ENCODE measurements around the gene HLCS.

Gene HLCS

GRCh38 chr21:36749935-36750575 lies 216.4 kb downstream of the HLCS start:
- no peak for DNase-seq (ENCODE audit: low read depth in 2 of 2, low spot score in 1 of 2)

- DNase-seq (ENCODE audit: low read depth in 2 of 2, low spot score in 1 of 2) = no peak
Observed at GRCh38 chr21:36747815-36748383, 218.6 kb downstream of the HLCS start.

DNA sequence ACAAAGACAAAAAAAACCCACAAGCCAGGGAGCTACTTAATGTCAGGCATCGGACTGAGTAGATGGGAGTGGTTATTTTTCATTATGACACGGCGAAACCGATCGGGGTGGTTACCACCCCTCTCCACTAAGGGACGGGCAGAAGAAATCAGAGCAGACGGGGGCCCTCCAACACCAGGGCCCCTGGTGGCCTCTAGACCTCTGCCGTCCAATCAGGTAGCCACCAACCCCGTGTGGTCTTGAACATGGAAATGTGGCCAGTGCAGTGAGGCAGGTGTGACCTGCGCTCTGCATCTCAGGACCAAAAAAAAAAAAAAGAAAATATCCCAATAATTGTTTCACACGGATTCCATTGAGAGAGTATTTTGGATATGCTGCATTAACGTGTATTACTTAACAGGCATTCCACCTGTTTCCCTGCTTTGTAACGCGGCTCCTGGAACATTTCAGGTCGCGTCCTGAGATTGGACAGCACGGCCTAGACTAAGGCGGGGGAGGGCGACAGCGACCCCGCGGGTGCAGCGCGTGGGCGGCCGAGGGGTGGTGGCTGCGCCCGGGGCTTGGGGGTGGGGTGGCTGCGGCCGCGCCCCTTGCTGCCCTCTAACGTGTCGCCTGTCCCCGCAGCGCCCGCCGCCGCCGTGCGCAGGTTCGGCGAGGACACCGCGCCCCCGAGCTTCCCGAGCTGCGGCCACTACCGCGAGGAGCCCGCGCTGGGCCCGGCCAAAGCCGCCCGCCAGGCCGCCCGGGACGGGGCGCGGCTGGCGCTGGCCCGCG lies 219.2 kb downstream of the HLCS start:
- DNase-seq (ENCODE audit: low read depth in 2 of 2, low spot score in 1 of 2) = no peak

DNA sequence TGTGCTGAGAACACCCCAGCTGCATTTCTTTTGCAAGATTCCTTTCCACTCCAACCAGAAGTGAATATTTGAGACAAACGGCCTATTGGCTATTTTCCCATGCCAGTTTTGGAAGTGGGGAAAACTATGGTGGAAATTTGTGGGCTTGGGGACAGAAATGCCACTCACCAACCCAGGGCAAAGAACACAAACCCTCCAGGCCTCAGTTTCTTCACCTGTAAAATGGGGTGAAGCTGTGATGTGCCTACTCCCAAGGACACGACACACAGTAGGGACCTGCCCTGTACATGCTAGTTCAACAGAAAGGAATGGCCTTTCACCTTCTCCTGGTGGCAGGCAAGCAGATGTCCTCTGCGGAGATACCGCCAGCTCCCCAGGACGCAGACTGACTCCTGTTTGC lies 221.0 kb downstream of the HLCS start:
- no peak for DNase-seq (ENCODE audit: low read depth in 2 of 2, low spot score in 1 of 2)

- no peak for DNase-seq (ENCODE audit: low read depth in 2 of 2, low spot score in 1 of 2)
Observed at GRCh38 chr21:36744560-36745231, 221.8 kb downstream of the HLCS start.

GRCh38 chr21:36744190-36744559 lies 222.3 kb downstream of the HLCS start:
- no peak for DNase-seq (ENCODE audit: low read depth in 2 of 2, low spot score in 1 of 2)

GRCh38 chr21:36743446-36743845 lies 223.0 kb downstream of the HLCS start:
- no peak for DNase-seq (ENCODE audit: low read depth in 2 of 2, low spot score in 1 of 2)

GRCh38 chr21:36743008-36743407 lies 223.5 kb downstream of the HLCS start:
- no peak for DNase-seq (ENCODE audit: low read depth in 2 of 2, low spot score in 1 of 2)

DNA sequence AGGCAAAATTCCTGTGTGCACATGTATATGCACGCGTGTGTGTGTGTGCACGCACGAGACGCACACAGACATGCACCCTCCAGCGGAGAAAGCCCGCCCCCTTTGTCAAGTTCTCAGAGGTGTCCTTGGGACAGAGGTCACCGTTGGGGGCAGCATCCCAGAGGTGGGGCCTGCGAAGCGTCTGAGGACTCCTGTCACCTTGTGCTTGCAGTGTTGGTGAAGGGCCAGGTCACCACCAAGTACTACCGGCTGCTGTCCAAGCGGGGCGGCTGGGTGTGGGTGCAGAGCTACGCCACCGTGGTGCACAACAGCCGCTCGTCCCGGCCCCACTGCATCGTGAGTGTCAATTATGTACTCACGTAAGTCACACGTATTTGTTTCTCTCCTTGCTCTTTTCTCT lies 225.0 kb downstream of the HLCS start:
- DNase-seq (ENCODE audit: low read depth in 2 of 2, low spot score in 1 of 2) = no peak

- DNase-seq (ENCODE audit: low read depth in 2 of 2, low spot score in 1 of 2) = no peak
Observed at GRCh38 chr21:36738489-36739126, 227.9 kb downstream of the HLCS start.

GRCh38 chr21:36735724-36736320 lies 230.6 kb downstream of the HLCS start:
- DNase-seq (ENCODE audit: low read depth in 2 of 2, low spot score in 1 of 2) = no peak

DNA sequence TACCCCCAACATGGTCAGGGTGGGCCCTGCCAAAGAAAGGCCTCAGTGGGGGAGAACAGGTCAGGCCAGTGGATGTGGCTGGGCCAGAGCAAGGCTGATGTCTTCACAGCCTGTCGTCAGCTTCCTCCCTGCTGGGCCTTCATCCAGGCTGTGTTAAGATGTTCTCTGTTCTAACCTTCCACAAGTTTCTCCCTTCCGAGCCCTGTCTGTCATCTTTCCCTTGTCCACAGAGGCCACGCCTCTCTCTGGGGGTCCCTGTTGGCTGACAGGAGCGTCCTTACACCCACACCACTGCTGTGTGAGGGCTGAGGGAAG lies 231.3 kb downstream of the HLCS start:
- no peak for DNase-seq (ENCODE audit: low read depth in 2 of 2, low spot score in 1 of 2)

- no peak for DNase-seq (ENCODE audit: low read depth in 2 of 2, low spot score in 1 of 2)
Observed at GRCh38 chr21:36734367-36735200, 231.9 kb downstream of the HLCS start.

GRCh38 chr21:36733857-36734256 lies 232.6 kb downstream of the HLCS start:
- no peak for DNase-seq (ENCODE audit: low read depth in 2 of 2, low spot score in 1 of 2)

GRCh38 chr21:36732761-36733160 lies 233.7 kb downstream of the HLCS start:
- no peak for DNase-seq (ENCODE audit: low read depth in 2 of 2, low spot score in 1 of 2)

GRCh38 chr21:36732217-36732616 lies 234.3 kb downstream of the HLCS start:
- DNase-seq (ENCODE audit: low read depth in 2 of 2, low spot score in 1 of 2) = no peak

DNA sequence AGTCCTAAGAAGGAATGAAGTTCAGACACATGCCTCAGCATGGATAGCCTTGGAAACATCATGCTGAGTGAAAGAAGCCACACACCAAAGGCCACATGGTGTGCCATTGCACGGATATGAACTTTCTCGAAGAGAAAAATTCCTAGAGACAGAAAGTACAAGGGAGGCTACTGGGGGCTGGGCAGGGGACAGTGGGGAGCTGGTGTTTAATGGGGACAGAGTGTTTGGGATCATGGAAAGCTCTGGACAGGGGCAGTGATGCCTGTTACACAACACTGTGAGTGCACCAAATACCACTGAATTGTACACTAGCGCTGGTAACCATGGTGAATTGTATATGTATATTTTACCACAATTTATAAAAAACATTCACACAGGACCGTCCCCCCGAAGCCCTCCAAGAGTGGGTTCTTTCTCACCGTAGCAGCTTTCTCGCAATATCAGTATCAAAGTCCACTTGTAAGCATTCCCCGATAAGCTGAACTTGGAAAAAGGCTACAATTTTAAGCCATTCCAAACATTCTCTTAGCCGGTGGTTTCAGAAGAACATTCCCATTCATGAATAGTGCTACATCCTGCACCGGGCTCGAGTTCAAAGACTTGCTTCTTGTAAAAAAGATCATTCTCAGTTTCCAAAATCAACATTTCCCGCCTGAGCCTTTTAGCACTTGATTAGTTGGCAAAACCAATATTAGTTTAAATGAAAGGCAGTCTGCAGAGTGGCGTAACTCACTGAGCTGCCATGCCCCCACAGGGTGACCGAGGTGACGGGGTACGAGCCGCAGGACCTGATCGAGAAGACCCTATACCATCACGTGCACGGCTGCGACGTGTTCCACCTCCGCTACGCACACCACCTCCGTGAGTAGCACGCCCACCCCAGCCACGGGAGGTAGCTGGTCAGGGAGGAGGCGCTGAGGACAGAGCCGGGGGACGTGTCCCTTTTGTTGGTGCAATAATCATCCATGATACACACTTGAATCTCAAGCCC lies 235.9 kb downstream of the HLCS start:
- no peak for DNase-seq (ENCODE audit: low read depth in 2 of 2, low spot score in 1 of 2)

GRCh38 chr21:36729310-36729970 lies 237.0 kb downstream of the HLCS start:
- DNase-seq (ENCODE audit: low read depth in 2 of 2, low spot score in 1 of 2) = no peak

Measured in stimulated activated CD8-positive, alpha-beta memory T cell treated with anti-CD3 and anti-CD28 coated beads, Interleukin-4, amount 100 ng/mL, for 4 hours (primary cell).